K562 (cell line): ENCODE measurements around the gene SLC44A1. TPM values are rescaled to one million over a fixed set of nuclear protein-coding genes. Genes with fewer than 3 reads are reported as not detected.

Experiments
- C11orf30 ChIP-seq: fragments of 450-650 bp; IDR thresholded peaks from 2 replicates; pipeline ENCODE4 v1.6.1; 2016; ENCODE audit warnings: low read depth, mild to moderate bottlenecking
- HDAC6 ChIP-seq: IDR thresholded peaks from 2 replicates; pipeline ENCODE4 v1.6.1; 2012; ENCODE audit warnings: low read depth, mild to moderate bottlenecking, control low read depth, inconsistent platforms, low read length, moderate library complexity
- HDAC8 ChIP-seq: fragments of 450-650 bp; IDR thresholded peaks from 2 replicates; pipeline ENCODE4 v1.6.1; 2016; ENCODE audit warnings: mild to moderate bottlenecking, missing genetic modification characterization, moderate library complexity, missing compliant biosample characterization
- ID3 ChIP-seq, 2 experiments: fragments of 250-450 bp in 1 of 2; fragments of 450-650 bp in 1 of 2; sonication (Bioruptor Pico) in 1 of 2; IDR thresholded peaks; 2 replicates each; pipeline versions ENCODE4 v1.6.1 to v1.8.0; 2016 to 2021; ENCODE audit warnings: mild to moderate bottlenecking in 2 of 2, moderate library complexity in 2 of 2, missing compliant biosample characterization in 1 of 2, missing genetic modification characterization in 1 of 2
- KAT7 ChIP-seq: sonication (generic); formaldehyde crosslinking; IDR thresholded peaks from 2 replicates; pipeline ENCODE4 v1.8.0; 2022; ENCODE audit warnings: missing genetic modification reagents, mild to moderate bottlenecking, borderline replicate concordance
- SNRNP70 ChIP-seq: fragments of 200-400 bp; formaldehyde crosslinking; optimal IDR thresholded peaks from 2 replicates; pipeline ENCODE3; 2017; ENCODE audit warnings: low read depth, low read length
- TAF15 ChIP-seq: fragments of 200-400 bp; formaldehyde crosslinking; IDR thresholded peaks from 2 replicates; pipeline ENCODE4 v1.6.1; 2017; ENCODE audit warnings: mild to moderate bottlenecking, low read depth, low read length, moderate library complexity
- TAL1 ChIP-seq: fragments of 450-650 bp; IDR thresholded peaks from 2 replicates; pipeline ENCODE4 v1.6.1; 2016; ENCODE audit warnings: mild to moderate bottlenecking
- TEAD4 ChIP-seq, 2 experiments: sonication (generic) in 1 of 2; formaldehyde crosslinking in 1 of 2; IDR thresholded peaks; 2 replicates each; pipeline versions ENCODE4 v1.6.1 to v1.8.0; 2012 to 2022; ENCODE audit warnings: borderline replicate concordance in 1 of 2, inconsistent platforms in 1 of 2, low read length in 1 of 2, mild to moderate bottlenecking in 1 of 2, missing genetic modification reagents in 1 of 2
- THAP7 ChIP-seq: fragments of 250-450 bp; sonication (Bioruptor Pico); IDR thresholded peaks from 2 replicates; pipeline ENCODE4 v1.5.0; 2021
- ZKSCAN3 ChIP-seq: fragments of 250-450 bp; sonication (Bioruptor Pico); IDR thresholded peaks from 2 replicates; pipeline ENCODE4 v1.4.0; 2020
- ZNF695 ChIP-seq: fragments of 450-650 bp; formaldehyde crosslinking; IDR thresholded peaks from 2 replicates; pipeline ENCODE4 v1.4.0; 2020; ENCODE audit warnings: mild to moderate bottlenecking, moderate library complexity
- polyA plus RNA-seq, 8 experiments: library from polyadenylated mRNA; depleted of rRNA in 4 of 8; stranded (reverse) in 5 of 8; unstranded in 3 of 8; fragments of >200 nt; fragmentation: Nextera tagmentation in 2 of 8; fragmentation: Illumina TruSeq in 1 of 8; extraction: Ambion mirVana in 2 of 8; extraction: Trizol in 1 of 8; gene quantifications; 2 replicates each; pipeline versions ENCODE4 v1.2.1 to v1.2.3, GENCODE V29; 2011 to 2014; ENCODE audit warnings: inconsistent platforms in 1 of 8, missing spikeins in 1 of 8
- total RNA-seq, 7 experiments: library from RNA; depleted of rRNA in 6 of 7; stranded (reverse); fragments of >200 nt in 6 of 7; fragmentation: Illumina TruSeq in 2 of 7; extraction: Trizol in 2 of 7; gene quantifications; 2 replicates each; pipeline versions ENCODE4 v1.2.1 to v1.2.3, GENCODE V29; 2011 to 2021; ENCODE audit warnings: low replicate concordance in 1 of 7
- TF ChIP-seq, protein P1 (sequence below): fragments of 250-450 bp; sonication (Bioruptor Pico); IDR thresholded peaks from 2 replicates; pipeline ENCODE4 v1.9.0; 2021; ENCODE audit warnings: mild to moderate bottlenecking, inconsistent platforms
- TF ChIP-seq, protein P2 (sequence below): sonication (generic); formaldehyde crosslinking; IDR thresholded peaks from 2 replicates; pipeline ENCODE4 v1.9.0; 2022; ENCODE audit warnings: mild to moderate bottlenecking, missing genetic modification reagents
- TF ChIP-seq, protein P3 (sequence below): fragments of 250-450 bp; sonication (Bioruptor Pico); IDR thresholded peaks from 2 replicates; pipeline ENCODE4 v1.5.0; 2021; ENCODE audit warnings: mild to moderate bottlenecking, moderate library complexity

Gene SLC44A1
- total and polyA plus RNA-seq, 9 of the 15 experiments (the other 6 are each of a cell fraction or from before 2014, with no cell fraction given): 0.11 to 0.59 (median 0.30) TPM

DNA sequence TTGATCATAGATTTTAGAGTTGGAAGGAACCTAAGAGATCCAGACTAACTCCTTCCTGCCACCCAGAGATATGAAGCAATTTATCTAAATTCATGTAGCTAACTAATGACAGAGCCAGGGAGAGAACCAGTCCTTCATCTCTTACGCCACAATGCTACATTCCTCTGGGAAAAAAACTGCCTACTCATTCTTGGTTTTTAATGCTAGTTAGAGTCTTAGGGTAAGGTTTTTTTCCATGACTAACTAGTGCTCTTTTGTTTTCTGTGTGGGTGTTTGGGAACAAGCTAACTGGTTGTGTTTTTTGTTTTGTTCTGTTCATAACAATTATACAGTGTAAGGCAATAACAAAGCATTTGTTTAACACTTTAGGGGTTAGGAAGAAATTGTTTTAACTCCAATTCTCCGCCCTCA, 52.4 kb downstream of the SLC44A1 start (continued):
- TF ChIP-seq, protein P1, sequence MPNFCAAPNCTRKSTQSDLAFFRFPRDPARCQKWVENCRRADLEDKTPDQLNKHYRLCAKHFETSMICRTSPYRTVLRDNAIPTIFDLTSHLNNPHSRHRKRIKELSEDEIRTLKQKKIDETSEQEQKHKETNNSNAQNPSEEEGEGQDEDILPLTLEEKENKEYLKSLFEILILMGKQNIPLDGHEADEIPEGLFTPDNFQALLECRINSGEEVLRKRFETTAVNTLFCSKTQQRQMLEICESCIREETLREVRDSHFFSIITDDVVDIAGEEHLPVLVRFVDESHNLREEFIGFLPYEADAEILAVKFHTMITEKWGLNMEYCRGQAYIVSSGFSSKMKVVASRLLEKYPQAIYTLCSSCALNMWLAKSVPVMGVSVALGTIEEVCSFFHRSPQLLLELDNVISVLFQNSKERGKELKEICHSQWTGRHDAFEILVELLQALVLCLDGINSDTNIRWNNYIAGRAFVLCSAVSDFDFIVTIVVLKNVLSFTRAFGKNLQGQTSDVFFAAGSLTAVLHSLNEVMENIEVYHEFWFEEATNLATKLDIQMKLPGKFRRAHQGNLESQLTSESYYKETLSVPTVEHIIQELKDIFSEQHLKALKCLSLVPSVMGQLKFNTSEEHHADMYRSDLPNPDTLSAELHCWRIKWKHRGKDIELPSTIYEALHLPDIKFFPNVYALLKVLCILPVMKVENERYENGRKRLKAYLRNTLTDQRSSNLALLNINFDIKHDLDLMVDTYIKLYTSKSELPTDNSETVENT (CRISPR knock-in tag): no peak
- TF ChIP-seq TAF15 (no peak), C11orf30 (peak; percentile 76), SNRNP70 (no peak), KAT7 (CRISPR knock-in tag) (no peak), TAL1 (no peak), THAP7 (no peak), ZNF695 (CRISPR knock-in tag) (no peak), ID3 (CRISPR knock-in tag; IDR thresholded peaks at IDR 0.05) (no peak), ID3 (tag; IDR thresholded peaks at IDR 0.05) (no peak), ZKSCAN3 (CRISPR knock-in tag) (no peak), HDAC8 (no peak), HDAC6 (no peak), TEAD4 (IDR thresholded peaks at IDR 0.05; ENCODE audit: low read length) (0 out of 2 replicates have a peak, but pooled peaks have one; percentile 37), TEAD4 (CRISPR knock-in tag; IDR thresholded peaks at IDR 0.05; ENCODE audit: borderline replicate concordance) (no peak)
- TF ChIP-seq, protein P2, sequence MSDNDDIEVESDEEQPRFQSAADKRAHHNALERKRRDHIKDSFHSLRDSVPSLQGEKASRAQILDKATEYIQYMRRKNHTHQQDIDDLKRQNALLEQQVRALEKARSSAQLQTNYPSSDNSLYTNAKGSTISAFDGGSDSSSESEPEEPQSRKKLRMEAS: no peak
- TF ChIP-seq, protein P3, sequence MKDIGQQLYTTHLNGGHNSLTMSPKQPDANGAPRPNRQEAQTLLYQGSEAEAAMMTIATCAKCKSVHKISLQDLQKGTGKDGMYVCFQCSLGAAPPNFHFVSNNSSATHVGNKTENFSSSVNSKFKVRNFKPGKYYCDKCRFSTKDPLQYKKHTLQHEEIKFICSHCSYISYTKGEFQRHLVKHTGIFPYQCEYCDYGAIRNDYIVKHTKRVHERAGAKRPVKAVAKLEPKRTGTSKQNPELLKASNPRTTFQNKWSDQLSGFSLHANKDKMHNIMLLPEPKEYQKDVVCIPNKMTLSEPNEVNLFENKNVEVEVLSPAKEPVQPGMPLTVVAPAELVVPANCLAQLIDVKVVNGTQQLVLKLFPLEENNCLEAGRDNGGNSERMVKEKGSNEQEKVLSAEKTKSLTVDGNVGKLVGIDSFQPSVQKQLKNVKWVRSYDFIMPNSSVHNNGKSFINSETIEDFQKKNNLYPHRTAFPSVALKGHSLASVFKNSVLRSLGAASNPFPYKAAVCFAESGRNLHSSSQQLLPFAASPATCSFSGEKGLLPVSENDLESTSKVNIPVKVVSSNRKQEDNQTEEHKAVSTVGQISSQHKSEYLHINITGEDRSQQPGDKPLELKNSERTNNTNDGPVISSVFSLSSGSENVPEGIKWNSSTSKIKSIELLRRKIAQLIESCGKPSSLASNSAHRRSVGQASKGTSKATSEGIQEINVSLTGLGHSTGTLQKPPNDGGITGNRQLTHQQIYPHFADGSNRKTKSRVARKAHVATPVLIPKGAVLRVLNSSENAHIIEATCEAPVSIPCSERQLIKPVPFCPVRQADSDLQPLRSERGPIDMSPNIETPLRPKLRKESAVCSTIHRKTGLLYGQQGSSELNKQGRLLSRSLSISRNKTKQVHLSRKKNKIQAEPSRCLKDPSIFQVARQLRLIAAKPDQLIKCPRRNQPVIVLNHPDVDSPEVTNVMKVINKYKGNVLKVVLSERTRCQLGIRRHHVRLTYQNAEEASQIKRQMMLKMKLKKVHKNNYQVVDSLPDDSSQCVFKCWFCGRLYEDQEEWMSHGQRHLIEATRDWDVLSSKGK: no peak
